Esophagus muscularis mucosa (tissue), 4 donors: Measurements from ENCODE around the gene NTPCR. TPM values are rescaled to one million over a fixed set of nuclear protein-coding genes. Genes with fewer than 3 reads are reported as not detected.

Experiments used
- DNase-seq: peaks from one replicate; pipeline ENCODE4 v3.0.0-alpha.2; 2017; ENCODE audit errors: extremely low spot score
- H3K27ac ChIP-seq, 4 donors: fragments of 200-600 bp; sonication (generic); replicated peaks in 1 of 4; 1 replicate in 3 of 4; 2 replicates in 1 of 4; pipeline ENCODE4 v1.5.1; 2016 to 2019; ENCODE audit warnings: mild to moderate bottlenecking in 1 of 4
- H3K27me3 ChIP-seq, 4 donors: fragments of 200-600 bp; sonication (generic); one replicate each; pipeline versions ENCODE4 v1.5.1 to v1.6.0; 2016 to 2019
- H3K36me3 ChIP-seq, 4 donors: fragments of 200-600 bp; sonication (generic); one replicate each; pipeline ENCODE4 v1.5.1; 2016 to 2019
- H3K4me1 ChIP-seq, 4 donors: fragments of 200-600 bp; sonication (generic); one replicate each; pipeline ENCODE4 v1.5.1; 2016 to 2019
- H3K4me3 ChIP-seq, 4 donors: fragments of 200-600 bp; sonication (generic); 1 replicate in 2 of 4; 2 replicates in 2 of 4; pipeline ENCODE4 v1.5.1; 2016 to 2019; ENCODE audit warnings: mild to moderate bottlenecking in 4 of 4, moderate library complexity in 1 of 4
- H3K9me3 ChIP-seq, 4 donors: fragments of 200-600 bp; sonication (generic); 1 replicate in 3 of 4; 2 replicates in 1 of 4; pipeline ENCODE4 v1.5.1; 2016 to 2019
- EP300 ChIP-seq: sonication (generic); formaldehyde crosslinking; IDR thresholded peaks from one replicate; pipeline ENCODE4 v1.6.1; 2017; ENCODE audit warnings: antibody characterized with exemption
- POLR2A ChIP-seq: fragments of 450-650 bp; IDR thresholded peaks from one replicate; pipeline ENCODE4 v1.6.1; 2017; ENCODE audit warnings: antibody characterized with exemption, moderate library complexity, mild to moderate bottlenecking, low read depth
- POLR2AphosphoS5 ChIP-seq, 2 donors: sonication (generic); formaldehyde crosslinking; IDR thresholded peaks; one replicate each; pipeline ENCODE4 v1.6.1; 2017; ENCODE audit warnings: antibody characterized with exemption in 2 of 2
- WGBS: methylation state at CpG from one replicate; pipeline ENCODE4 v1.1.5; 2018; 5-methylcytosine and 5-hydroxymethylcytosine counted together
- intact Hi-C: fragments of 100-400 bp; cut with DNase I; formaldehyde crosslinking; loops from one replicate; pipeline ENCODE4 v1.15.1; 2023
- total RNA-seq, 4 donors: library from RNA; depleted of rRNA; stranded (reverse); fragments of >200 nt; gene quantifications; one replicate each; pipeline versions ENCODE4 v1.1.0 to v1.2.1, GENCODE V29; 2016
- TF ChIP-seq, protein P1 (sequence below), 3 experiments: fragments of 200-600 bp in 2 of 3; fragments of 450-650 bp in 1 of 3; sonication (generic) in 2 of 3; IDR thresholded peaks; one replicate each; pipeline ENCODE4 v1.5.1; 2017 to 2019; ENCODE audit warnings: antibody characterized with exemption in 3 of 3, mild to moderate bottlenecking in 2 of 3, moderate library complexity in 1 of 3

NTPCR gene
- total RNA-seq, 4 donors from 2014 or later = 21.7 to 26.6 (median 24.6) TPM

GRCh38 chr1:232944347-232944746 lies 6.1 kb upstream of the NTPCR start:
- intact Hi-C loops = no loop called here
- Histone ChIP-seq H3K36me3 (no peaks in the 10 kb centered on the region), H3K4me3 (no peak overlapping the region), H3K4me1 (peaks cover 0 to 2% (median 0%) of the 10 kb centered on the region in 4 donors), H3K27me3 (no peaks in the 10 kb centered on the region), H3K27ac (no peak overlapping the region), H3K9me3 (no peaks in the 10 kb centered on the region)
- peak; percentile 26 for DNase-seq
- TF ChIP-seq EP300 = no peak
- TF ChIP-seq, protein P1, sequence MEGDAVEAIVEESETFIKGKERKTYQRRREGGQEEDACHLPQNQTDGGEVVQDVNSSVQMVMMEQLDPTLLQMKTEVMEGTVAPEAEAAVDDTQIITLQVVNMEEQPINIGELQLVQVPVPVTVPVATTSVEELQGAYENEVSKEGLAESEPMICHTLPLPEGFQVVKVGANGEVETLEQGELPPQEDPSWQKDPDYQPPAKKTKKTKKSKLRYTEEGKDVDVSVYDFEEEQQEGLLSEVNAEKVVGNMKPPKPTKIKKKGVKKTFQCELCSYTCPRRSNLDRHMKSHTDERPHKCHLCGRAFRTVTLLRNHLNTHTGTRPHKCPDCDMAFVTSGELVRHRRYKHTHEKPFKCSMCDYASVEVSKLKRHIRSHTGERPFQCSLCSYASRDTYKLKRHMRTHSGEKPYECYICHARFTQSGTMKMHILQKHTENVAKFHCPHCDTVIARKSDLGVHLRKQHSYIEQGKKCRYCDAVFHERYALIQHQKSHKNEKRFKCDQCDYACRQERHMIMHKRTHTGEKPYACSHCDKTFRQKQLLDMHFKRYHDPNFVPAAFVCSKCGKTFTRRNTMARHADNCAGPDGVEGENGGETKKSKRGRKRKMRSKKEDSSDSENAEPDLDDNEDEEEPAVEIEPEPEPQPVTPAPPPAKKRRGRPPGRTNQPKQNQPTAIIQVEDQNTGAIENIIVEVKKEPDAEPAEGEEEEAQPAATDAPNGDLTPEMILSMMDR (IDR thresholded peaks at IDR 0.05) = no peak
- WGBS = 85% methylated on average over 5 of the region's 5 CpGs

DNA sequence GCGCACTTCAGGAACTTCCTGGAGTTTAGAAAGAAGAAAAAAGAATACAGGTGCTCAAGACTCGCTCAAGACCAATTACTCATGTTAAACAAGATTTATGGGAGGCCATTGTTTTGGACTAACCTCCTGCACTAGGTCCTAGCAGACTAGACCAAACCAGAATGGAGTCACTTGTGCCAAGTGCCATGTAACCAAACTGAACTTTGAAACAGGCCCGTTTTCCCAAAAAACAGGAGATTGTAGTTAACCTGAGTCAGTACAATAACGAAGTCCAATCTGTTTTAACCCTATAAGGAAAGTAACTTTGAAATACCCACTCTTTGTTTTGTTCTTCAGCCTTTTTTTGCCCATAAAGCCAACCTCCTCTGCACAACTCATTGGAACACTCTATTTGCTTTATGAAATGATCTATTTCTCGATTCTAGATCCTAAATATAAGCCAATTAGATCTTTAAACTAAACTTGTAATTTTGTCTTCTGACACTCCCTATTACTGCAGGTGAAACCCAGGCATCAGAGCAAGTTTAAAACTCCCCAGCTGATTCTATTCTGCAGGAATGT lies 695 bp upstream of the NTPCR start:
- intact Hi-C loops = loop anchor here (2.0 kb wide), 1 partner anchor 315 kb away; no protein-coding TSS in a partner anchor
- WGBS = 96% methylated on average over 5 of the region's 5 CpGs
- no peak for TF ChIP-seq POLR2A
- no peak for TF ChIP-seq EP300
- TF ChIP-seq, protein P1 (IDR thresholded peaks at IDR 0.05) = no peak
- no peak for TF ChIP-seq POLR2AphosphoS5 (IDR thresholded peaks at IDR 0.05)
- H3K27me3 ChIP-seq = no peaks in the 10 kb centered on the region
- H3K4me3 ChIP-seq = peak overlapping the region; percentile 72 to 84 (median 79)
- H3K27ac ChIP-seq = peak overlapping the region; percentile 77 to 84 (median 82)
- peaks cover 17 to 34% (median 26%) of the 10 kb centered on the region in 4 donors for H3K4me1 ChIP-seq
- no peaks in the 10 kb centered on the region for H3K9me3 ChIP-seq
- H3K36me3 ChIP-seq = no peaks in the 10 kb centered on the region
- no peak for DNase-seq

DNA sequence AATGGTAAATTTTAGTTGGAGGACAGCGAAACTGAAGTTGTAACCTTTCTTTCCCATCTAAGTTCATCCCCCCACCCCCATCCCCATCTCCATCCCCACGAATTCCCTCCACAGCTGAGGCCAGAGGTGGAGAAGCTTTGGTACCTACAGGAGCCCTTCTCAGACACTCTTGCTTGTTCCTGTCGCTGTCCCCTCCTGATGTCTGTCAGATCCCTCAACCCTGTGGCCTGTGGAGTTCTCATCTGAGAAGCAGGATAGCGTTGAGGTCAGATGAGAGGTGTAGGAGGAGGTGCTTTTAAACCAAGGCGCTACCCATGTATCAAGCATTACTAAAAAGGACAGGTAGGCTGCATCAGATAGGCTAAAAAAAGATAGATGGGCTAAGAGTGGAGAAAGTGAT lies 769 bp downstream of the NTPCR start:
- Histone ChIP-seq H3K27me3 (no peaks in the 10 kb centered on the region), H3K9me3 (no peaks in the 10 kb centered on the region), H3K27ac (peak overlapping the region; percentile 77 to 84 (median 82)), H3K4me1 (peaks cover 17 to 34% (median 26%) of the 10 kb centered on the region in 4 donors), H3K36me3 (peaks cover 0 to 7% (median 5%) of the 10 kb centered on the region in 4 donors), H3K4me3 (peak overlapping the region; percentile 72 to 84 (median 79))
- intact Hi-C loops = loop anchor here (2.0 kb wide), 1 partner anchor 316 kb away; no protein-coding TSS in a partner anchor
- WGBS = 28% methylated on average over 5 of the region's 5 CpGs
- no peak for DNase-seq
- TF ChIP-seq, protein P1 (IDR thresholded peaks at IDR 0.05) = no peak
- no peak for TF ChIP-seq POLR2AphosphoS5 (IDR thresholded peaks at IDR 0.05)
- no peak for TF ChIP-seq EP300
- no peak for TF ChIP-seq POLR2A

- Histone ChIP-seq H3K9me3 (no peaks in the 10 kb centered on the region), H3K4me3 (peak overlapping the region; percentile 72 to 84 (median 79)), H3K27me3 (no peaks in the 10 kb centered on the region), H3K36me3 (peaks cover 1 to 11% (median 9%) of the 10 kb centered on the region in 4 donors), H3K4me1 (peaks cover 17 to 34% (median 26%) of the 10 kb centered on the region in 4 donors), H3K27ac (peak overlapping the region in 1 of 4 donors; percentile 81)
- intact Hi-C loops = loop anchor here (2.0 kb wide), 1 partner anchor 317 kb away; no protein-coding TSS in a partner anchor
- WGBS = 65% methylated on average over 1 of the region's 1 CpG
- TF ChIP-seq POLR2AphosphoS5 (IDR thresholded peaks at IDR 0.05) (no peak), POLR2A (no peak), EP300 (no peak)
- TF ChIP-seq, protein P1 (IDR thresholded peaks at IDR 0.05) = no peak
- DNase-seq = no peak
These were observed 1.2 kb downstream of the NTPCR start for GRCh38 chr1:232951605-232952004.
